Skeletal muscle cell (primary cell): ENCODE data around the gene ASXL3.

Experiments
- DNase-seq: peaks from one replicate; pipeline ENCODE4 v3.0.0-alpha.2; 2010; ENCODE audit warnings: low read depth
- H3K4me3 ChIP-seq: 2 replicates; pipeline ENCODE4 v1.5.1; 2011; ENCODE audit warnings: low read depth, mild to moderate bottlenecking, control low read depth, low read length, moderate library complexity

The ASXL3 gene

DNA sequence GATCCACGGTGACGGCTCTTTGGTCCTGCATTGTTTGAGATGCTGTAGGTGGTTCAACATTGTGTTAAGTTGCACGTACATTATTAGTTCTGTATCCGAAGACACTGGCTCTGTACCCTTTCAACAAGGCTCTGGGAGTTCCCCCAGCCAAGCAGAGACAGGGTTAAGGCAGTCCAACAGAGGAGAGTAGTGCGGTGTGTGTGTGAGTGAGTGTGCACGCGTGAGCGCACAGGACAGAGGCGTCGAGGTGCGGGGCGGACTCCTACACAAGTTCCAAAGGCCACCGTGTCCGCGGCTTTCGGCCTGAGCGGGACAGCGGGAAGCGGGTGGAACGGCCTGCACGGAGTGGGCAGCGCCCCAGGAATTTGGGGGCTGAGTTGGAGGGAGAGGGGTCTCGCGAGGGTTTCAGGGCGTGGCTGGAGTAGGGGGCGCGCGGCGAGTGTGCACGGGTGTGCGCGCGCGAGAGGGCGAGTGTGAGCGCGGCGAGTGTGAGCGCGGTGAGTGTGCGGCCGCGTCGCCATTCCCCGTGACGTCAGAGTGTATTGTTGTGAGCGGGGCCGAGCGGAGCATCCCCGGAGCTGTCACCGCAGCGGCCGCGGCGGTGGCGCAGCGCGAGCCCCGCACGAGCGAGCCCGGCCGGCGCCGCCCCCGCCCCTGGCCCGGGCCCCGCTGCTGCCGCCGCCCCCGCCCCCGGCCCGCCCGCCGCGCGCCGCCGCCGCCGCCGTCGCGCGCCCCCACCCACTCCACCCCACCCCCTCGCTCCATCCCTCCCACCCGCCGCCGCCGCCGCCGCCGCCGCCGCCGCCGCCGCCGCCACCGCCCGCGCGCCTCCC lies at the start of gene ASXL3:
Gene ASXL3 (plus strand): TSS at position 535 of the 833 bp plus-strand sequence. CDS start 413 bp downstream, outside the sequence.
- H3K4me3 ChIP-seq = peak within 1 kb of the TSS; percentile 74

DNA sequence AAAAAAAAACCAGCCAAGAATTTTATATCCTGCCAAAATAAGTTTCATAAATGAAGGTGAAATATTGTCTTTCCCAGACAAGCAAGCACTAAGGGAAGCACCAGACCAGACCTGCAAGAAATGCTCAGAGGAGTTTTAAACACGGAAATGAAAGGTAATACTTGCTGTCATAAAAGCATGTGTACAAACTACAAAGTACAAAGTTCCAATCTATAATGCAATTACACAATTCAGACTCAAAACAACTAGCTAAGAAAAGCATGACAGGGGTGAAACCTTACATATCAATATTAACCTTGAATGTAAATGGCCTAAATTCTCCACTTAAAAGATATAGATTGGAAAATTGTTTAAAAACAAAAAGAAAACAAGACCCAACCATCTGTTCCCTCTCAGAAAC lies 45.0 kb upstream of the ASXL3 start:
- no peak for DNase-seq
- no peak overlapping the region for H3K4me3 ChIP-seq

More for the DNA sequence above, at the start of gene ASXL3:
- DNase-seq = no peak

DNA sequence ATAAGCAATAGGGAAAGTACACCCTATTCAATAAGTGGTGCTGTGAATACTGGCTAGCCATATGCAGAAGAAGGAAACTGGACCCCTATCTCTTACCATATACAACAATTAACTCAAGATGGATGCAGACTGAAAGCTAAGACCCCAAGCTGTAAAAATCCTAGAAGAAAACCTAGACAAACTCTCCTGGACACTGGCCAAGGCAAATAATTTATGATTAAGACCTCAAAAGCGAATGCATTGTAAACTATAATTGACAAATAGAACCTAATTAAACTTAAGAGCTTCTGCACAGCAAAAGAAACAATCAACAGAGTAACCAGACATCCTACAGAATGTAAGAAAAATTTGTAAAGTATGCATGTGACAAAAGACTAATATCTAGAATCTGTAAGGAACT lies 41.1 kb upstream of the ASXL3 start:
- DNase-seq = no peak
- no peak overlapping the region for H3K4me3 ChIP-seq

DNA sequence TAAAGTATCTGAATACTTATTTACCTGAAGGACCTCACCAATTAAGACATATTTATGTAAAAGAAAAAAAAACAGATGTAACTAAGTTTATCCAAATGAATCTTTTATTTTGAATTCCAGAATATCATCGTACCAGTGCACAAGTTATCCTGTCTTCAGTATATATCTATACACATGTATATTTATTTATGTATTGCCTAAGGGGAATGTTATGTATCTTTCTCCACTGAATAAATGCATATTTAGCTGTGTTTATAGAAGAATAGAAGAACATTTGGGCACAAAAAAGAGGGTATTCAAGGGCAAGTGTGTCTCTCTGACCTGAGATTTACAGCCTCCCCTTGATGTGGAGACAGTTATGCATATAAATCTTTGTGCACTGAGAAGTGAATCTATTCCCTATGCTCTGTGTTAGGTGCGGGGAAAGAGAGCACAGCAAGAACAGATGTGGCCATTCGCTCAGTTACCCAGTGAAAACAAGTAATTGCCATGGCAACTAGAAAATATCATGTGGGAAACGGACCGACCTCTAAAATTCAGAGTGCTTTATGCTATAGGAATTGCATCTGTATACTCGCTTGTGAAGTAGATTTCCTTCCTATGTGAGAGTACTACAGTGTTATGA lies 39.5 kb upstream of the ASXL3 start:
- DNase-seq = no peak
- no peak overlapping the region for H3K4me3 ChIP-seq

DNA sequence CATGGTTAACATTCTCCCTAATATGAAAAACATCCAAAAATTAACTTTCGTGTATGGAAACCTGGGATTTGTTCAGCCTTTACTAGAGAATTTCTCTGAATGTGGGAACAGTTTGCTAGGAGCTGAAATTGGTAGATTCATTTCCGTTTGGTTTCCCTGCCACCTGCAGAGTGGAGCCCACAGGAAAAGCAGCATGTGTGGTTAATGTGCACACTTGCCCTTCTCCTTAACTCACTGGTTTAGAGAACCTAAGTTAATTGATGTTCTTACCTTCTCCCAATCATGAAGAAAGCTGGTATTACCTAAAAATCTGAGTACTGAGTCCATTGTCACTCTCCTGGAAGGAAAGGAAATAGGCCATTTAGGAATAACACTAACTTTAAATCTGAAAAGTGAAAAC lies 37.6 kb upstream of the ASXL3 start:
- no peak for DNase-seq
- H3K4me3 ChIP-seq = no peak overlapping the region

DNA sequence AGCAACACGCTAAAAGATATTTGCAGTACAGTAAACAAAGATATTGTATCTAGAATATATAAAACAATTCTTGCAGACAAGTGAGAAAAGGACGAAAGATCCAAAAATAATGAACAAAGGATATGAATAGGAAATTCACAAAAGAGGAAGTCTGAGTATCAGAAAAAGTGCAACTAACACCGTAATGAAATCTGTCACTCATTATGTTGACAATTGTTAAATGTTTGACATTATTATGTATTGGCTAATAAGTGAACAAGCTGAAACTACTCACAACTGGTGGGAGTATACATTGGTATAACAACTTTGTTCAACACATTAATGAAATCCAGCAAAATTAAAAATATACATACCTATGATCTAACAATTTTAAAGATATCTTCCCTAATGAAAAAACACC lies 36.7 kb upstream of the ASXL3 start:
- DNase-seq = no peak
- H3K4me3 ChIP-seq = no peak overlapping the region

DNA sequence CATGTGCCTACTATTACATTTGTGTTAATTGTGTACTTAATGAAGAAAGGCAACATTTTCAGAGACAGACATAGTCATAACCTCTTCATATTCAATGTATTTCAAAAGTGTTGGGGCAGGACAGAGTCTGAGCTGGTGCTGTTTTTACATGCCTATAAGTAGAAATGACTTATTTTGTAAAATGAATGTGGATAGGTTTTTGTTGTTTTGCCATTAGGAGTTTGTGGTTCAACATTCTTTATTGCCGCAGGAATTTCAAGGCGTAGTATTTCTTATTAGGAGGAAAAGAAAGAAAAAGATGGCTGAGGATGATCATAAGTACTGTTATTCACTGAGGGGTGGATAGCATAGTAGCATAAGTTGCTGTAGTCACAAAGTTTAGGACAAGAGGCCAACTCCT lies 21.2 kb upstream of the ASXL3 start:
- H3K4me3 ChIP-seq = no peak overlapping the region
- no peak for DNase-seq

DNA sequence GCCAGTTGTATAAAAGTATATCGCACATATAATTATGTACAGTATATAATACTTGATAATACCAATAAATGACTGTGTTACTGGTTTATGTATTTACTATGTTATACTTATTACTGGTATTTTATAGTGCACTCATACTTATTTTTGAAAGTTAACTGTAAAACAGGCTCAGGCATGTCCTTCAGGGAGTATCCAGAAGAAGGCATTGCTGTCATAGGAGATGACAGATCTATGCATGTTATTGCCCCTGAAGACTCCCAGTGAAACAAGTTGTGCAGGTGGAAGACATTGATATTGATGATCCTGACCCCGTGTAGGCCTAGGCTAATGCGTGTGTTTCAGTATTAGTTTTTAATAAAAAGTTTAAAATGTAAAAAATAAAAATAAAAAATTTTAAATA lies 20.3 kb upstream of the ASXL3 start:
- no peak overlapping the region for H3K4me3 ChIP-seq
- no peak for DNase-seq

DNA sequence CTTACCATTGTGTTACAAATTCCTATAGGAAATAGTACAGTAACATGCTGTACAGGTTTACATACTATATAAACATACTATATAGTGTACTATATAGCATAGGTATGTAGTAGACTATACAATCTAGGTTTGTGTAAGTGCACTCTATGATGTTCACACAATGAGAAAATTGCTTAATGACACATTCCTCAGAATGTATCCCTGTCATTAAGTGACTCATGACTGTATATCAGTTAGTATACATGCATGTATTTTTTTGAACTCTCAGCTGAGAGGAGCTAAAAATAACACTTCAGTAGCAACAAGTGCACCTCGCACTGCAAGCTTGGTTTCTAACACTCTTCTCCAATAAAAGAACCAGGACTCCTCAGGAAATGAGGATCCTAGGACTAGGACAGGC lies 19.5 kb upstream of the ASXL3 start:
- H3K4me3 ChIP-seq = no peak overlapping the region

DNA sequence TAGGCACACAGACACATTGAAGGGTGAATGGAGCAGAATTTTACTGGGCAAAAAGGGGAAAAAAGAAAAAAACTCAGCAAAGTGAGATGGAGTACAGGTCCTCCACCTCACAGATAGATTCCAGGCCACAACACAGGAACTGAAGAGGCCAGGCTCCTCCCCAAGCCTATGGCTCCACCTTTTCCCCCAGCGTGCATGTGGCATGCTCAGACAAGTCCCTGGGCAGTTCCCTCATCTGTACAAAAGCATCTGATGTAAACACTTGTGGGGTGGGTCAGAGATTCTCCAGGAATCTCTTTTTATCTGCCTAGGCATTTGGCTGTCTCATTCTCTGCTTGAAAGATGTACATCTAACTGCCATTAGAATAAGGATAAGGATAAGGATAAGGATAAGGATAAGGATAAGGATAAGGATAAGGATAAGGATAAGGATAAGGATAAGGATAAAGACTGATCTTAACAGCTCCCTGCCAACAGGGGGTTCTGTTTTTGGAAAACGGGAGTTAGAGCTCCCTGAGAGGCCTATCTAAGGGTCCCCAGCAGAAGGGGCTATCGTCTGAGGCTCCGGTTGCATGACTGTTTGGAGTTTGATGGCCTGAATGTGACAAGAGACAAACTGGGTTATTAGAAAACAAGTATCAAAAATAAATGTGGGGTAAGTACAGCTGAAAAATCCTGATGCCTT lies 17.2 kb upstream of the ASXL3 start:
- peak; percentile 18 for DNase-seq
- no peak overlapping the region for H3K4me3 ChIP-seq

More for the DNA sequence above, 19.5 kb upstream of the ASXL3 start:
- DNase-seq = no peak

DNA sequence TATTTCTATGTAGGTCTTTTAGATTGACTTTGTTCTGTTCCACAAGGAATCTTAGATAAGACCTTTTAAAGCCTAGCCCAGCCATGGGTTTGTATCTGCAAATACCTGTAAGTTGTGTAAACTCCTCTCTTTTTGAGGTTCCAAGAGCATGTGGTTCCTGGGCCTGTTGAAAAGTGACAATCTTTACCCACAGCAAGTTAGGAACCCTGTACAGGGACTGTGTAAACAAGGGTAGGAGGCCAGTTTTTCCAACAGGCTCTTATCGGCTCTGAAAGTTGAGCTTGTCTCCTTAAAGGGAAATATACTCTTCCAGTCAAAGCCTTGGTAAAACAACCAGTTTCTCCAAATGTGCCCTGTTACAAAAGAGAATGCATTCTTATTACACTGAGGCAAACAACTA lies 15.3 kb upstream of the ASXL3 start:
- H3K4me3 ChIP-seq = no peak overlapping the region
- DNase-seq = no peak

DNA sequence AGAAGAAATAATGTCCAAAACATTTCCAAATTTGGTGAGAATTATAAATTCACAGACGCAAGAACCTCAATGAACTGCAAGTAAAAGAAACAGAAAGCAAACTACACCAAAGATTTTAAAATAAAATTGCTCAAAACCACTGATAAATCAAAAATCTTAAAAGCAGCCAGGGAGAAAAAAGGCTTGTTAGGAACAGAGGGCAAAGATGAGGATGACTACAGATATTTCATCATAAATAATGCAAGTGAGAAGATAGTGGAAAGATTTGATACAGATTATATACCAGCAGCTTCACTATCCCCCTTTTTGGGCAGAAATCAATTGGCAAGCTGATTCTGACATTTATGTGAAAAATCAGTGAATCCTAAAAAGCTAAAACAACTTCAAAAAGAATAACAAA lies 10.3 kb upstream of the ASXL3 start:
- no peak for DNase-seq
- H3K4me3 ChIP-seq = no peak overlapping the region

DNA sequence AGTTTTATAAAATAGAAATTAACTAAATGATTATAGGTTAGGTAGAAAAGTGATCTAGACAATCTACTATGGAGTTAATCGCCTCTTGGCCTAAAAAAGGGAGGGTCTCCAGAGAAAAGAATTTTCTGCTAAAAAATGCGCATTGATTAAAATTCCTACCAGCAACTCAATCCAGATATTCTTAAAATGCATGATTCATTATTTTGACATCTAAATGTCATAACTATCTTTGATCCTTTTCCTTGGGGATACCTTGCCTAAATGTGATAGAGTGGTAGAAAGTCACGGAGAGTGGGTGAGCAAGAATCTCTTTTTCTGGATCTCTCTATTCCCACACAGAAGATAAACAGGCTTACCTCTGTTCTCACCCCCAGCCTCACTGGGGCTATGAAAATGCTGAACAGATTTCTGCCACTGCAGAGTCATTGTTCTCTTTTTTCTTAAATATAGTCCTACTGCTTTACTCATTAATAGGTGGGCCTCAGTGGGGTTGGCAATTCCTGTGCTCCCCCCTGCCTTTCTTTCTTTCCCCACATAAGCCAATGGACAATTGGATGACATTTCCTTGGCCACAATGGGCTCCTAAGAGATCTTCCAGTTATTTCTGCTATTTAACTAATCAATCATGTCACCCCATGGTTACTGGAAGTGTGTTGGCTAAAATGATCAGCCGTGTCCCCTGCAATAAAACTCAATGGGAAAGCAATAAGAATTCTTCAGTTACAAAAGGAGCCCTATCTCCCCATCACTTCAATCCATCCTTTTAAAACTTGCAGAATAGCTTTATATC lies 5.8 kb upstream of the ASXL3 start:
- H3K4me3 ChIP-seq = no peak overlapping the region
- no peak for DNase-seq

DNA sequence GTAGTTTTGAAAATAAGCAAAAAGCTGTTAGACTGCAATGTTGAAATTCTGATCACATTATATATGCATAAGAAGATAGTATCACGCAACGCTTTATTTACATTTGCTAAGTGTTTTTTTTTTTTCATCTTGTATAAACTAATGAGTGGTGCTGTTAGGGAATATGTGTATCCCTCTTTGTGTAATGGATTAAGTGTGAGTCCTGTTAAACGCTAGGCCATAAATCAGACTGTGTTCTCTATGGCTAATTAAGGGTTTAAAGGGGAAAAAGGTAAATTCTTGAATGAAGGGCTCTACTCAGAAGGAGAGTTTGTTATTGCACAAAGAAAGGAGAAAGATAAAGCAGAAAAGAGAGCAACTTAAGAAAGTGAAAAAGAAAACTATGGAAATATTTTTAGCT lies 4.8 kb upstream of the ASXL3 start:
- DNase-seq = no peak
- no peak overlapping the region for H3K4me3 ChIP-seq

DNA sequence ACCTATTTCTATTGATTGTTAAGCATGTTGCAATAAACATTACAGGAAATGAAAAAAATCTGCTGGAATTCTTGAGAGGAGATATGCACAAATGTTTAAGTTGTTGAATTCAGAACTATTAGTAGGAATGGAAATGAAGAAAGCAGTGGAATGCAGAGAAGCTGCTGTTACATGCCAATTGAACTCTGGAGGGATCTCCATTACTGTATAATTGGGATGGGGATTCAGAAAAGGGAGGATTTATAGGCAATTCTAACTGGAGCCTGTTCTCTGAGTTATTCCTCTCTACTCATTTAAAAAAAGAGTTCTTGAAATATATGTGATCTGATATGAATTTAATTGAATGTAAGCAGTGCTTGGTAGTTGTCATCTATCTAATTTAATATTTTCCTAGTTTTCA lies 2.6 kb upstream of the ASXL3 start:
- no peak for DNase-seq

DNA sequence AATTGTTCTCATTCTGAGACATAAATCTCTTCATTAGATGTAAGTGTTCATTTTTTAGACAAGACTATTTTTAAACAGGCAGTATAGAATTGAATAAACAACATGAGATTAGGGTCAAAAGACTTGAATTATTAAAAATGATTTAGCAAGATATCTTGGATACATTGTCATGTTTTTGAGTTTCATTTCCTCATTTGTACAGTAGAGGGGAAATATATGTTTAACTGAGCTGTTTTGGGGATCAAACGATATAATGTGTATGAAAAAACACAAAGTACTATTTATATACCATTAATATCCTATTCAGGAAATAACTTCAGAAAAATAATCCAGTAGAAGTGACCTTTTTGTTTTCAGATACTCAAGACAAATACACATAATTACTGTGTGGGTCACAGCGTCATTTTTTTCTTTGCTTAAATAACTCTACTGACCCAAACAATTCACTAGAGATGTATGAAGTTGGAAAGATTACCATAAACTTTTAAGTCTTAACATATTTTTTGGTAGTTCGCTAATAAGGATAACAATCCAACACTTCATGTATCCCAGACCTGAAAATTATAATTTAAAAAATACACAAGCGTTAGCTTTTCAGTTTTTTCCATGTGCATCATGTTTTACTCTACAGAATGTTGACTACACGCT lies 896 bp upstream of the ASXL3 start:
- peak overlapping the region; percentile 74 for H3K4me3 ChIP-seq
- DNase-seq = no peak

More for the DNA sequence above, 2.6 kb upstream of the ASXL3 start:
- H3K4me3 ChIP-seq = no peak overlapping the region

DNA sequence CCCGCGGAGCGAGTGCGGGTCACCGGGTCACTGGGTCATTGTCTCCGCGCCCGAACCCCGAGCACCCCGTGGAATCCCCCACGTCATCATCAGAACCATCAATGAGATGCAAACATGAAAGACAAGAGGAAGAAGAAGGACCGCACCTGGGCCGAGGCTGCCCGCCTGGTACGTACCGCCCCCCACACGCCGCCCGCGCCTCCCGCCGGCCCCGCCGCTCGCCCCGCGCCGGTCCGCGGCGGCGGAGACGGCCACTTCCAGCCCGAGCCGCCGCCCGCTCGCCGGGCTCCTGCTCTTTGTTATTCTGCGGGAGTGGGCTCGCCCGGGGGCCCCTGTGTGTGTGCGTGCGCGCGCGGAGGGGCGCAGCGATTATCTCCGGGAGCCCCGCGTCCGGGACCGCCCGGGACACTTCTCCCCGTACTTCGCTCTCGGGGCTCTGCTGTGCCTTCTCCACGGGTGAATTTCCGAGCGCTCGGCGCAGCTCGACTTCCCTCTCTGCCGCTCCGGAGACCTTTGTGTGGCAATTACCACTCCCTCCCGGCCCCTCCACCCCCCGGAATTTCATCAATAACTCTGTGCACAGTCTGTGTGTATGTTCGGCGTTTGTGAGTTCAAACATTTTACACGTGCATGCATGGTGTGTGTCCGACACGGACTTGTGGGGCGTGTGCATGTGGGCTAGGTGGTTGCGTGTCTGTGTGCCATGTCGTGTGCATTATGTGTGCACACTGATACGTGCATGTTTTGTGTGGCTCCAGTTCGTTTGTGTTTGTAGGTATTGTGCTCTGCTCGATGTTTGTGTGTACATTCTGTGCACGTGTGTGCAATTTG lies 714 bp downstream of the ASXL3 start:
- H3K4me3 ChIP-seq = peak overlapping the region; percentile 60
- no peak for DNase-seq
